NCI-H524 (cell line): Measurements from ENCODE around the gene SLC8A3.
A peak's percentile ranks its signal among the peaks of the same experiment; 100 is the strongest.

Source experiments
- DNase-seq, 2 experiments: peaks; one replicate each; lab custom pipeline; 2025; lab: John Stamatoyannopoulos, UW

Gene SLC8A3

GRCh38 chr14:70173569-70173968, 15.2 kb downstream of the SLC8A3 start:
- no peak for DNase-seq

DNA sequence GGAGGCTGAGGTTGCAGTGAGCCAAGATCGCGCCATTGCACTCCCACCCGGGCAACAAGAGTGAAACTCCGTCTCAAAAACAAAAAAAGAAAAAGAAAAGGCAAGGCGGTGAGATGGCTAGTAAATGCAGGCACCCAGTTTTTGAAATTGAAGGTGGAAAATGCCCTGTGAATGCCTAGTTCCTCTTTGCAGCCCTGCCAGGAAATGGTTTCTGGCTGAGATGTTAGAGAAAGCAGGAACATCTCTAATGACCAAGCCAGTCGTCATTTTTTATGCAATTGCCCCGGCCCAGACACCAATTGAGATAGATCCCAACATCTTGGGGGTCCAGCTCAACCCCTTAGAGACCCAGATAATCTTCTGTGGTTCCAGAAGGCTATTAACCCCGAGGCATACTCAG, 17.0 kb downstream of the SLC8A3 start:
- no peak for DNase-seq

GRCh38 chr14:70170976-70171375, 17.8 kb downstream of the SLC8A3 start:
- DNase-seq, result peak; percentile 99

DNA sequence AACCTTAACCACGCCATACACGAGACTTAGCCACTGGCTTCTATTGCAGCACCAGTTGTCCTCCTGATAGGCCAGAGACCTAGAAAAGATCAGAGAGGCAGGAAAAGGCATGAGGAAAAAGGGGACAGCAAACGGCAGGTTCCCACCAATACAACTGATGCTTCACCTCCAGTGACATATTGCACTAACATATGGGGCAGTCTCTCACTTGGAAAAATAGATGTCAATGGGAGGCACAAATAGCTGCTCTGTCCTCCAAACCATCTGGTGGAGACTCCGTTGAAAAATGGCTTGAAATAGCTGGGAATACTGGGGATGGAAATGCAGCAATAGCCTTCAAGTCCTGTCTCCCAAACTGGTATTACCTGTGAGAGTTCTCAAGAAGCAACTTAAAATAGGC, 20.3 kb downstream of the SLC8A3 start:
- DNase-seq, result peak; percentile 94 to 97

DNA sequence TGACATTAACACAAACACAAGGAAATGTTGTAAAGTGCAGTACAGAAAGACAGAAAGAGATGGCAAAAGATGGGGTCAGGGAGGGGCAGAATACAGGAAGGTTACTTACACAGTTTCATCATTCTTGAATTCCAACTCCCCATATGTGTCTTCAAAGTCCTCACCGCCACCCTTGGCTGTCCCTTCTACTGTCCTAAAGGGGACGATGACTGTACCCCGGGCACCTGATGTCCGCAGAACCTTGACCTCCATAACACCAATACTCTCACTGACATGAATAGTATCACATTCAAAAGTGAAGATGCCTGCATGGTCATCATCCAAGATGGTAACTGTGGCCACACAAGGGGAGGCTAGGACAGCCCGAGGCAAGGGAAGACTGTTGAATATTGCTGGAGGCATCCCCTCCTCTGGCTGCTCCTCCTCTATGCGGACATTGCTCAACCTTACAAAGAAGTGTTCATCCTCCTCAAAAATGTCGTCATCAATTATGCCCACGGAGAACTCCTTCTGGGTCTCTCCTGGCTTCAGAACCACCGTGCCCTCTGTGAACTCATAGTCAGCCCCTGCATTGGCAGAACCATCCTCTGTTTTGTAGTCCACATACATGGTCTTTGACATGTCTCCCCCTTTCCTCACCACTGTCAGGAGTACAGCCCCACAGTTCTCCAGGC, 22.1 kb downstream of the SLC8A3 start:
- DNase-seq, result no peak

DNA sequence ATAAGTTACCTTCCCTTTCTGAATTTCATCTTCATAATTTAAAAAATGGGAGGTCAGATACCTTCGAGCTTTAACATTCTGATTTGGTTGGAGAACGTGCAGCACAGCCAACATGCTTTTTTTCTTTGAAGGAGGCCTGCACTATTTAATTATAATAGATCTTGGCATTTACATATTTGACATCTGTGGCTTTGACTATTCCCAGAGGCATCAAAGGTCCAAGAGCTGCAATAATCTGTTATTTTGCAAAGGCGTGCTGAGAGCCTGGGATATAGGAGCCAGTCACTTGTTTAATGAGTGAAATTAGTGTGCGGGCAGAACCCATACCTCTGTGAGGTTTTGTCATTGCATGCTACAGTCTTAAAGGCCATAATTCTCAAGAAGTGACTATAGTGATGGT, 26.4 kb downstream of the SLC8A3 start:
- peak in 1 of 2 experiments; percentile 36 for DNase-seq

GRCh38 chr14:70156592-70156991, 32.2 kb downstream of the SLC8A3 start:
- no peak for DNase-seq

DNA sequence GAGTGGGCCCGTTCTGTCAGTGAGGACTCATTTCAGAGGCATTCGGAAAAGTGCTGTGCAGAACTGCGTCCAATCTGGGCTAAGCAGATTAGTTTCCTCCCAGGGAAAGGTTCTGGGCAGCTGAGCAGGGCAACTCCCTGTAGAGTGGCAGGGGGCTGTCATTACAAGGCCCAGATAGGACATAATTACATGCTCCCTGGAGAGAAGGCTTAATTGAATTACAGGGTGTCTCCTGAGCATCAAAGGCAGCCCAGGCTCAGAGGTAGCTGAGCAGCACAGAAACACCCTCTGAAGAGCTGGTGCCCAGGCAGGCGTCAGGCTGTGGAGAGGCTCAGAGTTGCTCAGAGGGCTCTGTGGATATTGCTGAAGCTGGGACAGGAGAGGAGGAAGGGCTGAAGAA, 36.0 kb downstream of the SLC8A3 start:
- peak; percentile 66 to 89 for DNase-seq

GRCh38 chr14:70152081-70152480, 36.7 kb downstream of the SLC8A3 start:
- no peak for DNase-seq

- DNase-seq, result no peak
Measured at GRCh38 chr14:70149596-70150165, 39.1 kb downstream of the SLC8A3 start.

- no peak for DNase-seq
Measured at GRCh38 chr14:70148911-70149595, 39.7 kb downstream of the SLC8A3 start.

DNA sequence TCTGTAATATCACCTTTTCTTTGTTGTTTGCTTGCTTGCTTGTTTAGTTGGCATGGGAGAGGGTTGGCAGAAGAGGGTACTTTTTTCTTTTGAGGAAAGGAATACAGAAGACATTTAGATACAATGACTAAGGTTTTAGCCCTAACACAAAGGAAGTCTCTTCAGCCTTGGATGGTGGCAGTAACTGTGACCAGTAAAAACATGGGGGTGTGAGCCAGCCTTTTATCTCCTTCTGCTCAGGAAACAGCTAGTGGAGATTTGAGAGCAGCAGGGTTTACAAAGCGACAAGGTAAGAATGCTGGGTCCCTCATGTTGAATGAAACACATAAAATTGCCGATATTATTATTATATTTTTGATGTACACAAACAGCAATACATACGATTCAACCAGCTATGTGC, 40.4 kb downstream of the SLC8A3 start:
- no peak for DNase-seq

DNA sequence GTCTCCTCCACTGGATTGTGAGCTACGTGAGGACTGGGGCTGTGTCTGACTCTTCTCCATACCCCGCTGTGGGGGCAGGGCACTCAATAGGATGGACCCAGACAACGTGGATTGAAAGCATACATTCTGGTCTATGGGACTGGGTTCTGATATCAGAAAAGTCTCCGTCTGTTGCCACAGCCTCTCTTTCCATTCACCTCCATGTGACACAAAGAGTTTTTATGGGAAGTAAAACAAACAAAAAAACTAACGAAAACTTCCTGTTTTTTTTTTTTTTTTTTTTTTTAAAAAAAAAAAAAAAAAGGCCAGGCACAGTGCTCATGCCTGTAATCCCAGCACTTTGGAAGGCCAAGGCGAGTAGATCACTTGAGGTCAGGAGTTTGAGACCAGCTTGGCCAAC, 44.7 kb downstream of the SLC8A3 start:
- no peak for DNase-seq

- DNase-seq, result peak in 1 of 2 experiments; percentile 20
Measured at GRCh38 chr14:70143306-70143705, 45.4 kb downstream of the SLC8A3 start.

GRCh38 chr14:70140614-70141013, 48.1 kb downstream of the SLC8A3 start:
- DNase-seq, result no peak

DNA sequence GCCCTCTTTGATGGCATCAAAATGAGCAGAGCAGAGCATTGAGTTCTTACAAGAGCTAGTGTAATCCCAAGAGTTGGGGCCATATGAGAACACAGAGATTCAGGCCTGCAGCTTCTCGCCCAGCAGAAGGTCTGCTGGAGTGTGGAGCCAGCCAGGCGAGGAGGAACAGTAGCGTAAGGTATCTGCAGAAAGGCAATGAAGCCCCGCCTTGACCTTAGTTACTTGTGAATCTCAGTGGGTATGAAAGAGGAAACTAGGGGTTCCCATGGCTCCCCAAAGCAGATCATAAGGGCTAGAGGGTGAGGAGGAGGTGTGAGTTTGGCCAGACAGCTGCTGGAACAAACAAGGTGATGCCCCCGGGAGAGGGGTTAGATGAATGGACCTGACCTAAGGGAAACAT, 49.4 kb downstream of the SLC8A3 start:
- DNase-seq, result no peak

GRCh38 chr14:70137788-70138187, 51.0 kb downstream of the SLC8A3 start:
- DNase-seq, result no peak

DNA sequence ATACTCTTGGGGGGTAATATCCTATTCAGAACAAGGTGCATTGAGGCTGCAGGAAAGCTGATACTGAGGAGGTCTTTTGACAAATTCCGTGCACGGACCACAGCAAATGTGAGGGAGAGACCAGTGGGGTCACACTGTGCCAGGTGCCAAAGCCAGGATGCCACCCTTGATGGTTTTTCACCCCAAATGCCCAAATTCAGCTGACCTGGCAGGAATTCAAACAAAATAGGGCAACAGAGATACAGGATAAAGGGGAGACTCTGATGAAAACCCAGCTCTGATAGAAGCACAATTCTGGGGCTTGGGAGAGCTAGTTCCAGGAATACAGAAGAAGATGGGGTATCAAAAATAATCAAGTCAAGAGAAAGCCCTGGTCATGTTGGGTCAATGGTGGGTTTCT, 55.3 kb downstream of the SLC8A3 start:
- DNase-seq, result no peak

- DNase-seq, result no peak
Measured at GRCh38 chr14:70130482-70130881, 58.3 kb downstream of the SLC8A3 start.

GRCh38 chr14:70127186-70127585, 61.6 kb downstream of the SLC8A3 start:
- DNase-seq, result no peak

DNA sequence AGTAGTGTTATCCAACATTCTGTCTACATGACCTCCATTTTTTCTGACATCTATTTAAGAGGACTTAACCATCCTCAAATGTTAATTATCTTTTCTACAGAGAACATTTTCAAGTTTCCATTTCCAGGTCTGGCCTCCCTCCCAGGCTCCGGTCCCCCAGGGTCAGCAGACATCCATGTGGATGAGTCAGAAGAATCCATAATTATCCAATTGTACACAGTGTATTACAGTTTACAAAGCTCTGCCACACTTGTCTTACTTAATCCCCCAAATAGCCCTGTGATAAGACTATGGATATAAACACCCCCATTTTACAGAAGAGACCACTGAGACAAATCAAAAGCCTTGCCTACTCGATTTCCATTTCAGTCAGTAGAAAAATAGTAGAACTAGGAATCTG, 65.0 kb downstream of the SLC8A3 start:
- DNase-seq, result no peak

GRCh38 chr14:70121521-70121920, 67.2 kb downstream of the SLC8A3 start:
- peak in 1 of 2 experiments; percentile 49 for DNase-seq

DNA sequence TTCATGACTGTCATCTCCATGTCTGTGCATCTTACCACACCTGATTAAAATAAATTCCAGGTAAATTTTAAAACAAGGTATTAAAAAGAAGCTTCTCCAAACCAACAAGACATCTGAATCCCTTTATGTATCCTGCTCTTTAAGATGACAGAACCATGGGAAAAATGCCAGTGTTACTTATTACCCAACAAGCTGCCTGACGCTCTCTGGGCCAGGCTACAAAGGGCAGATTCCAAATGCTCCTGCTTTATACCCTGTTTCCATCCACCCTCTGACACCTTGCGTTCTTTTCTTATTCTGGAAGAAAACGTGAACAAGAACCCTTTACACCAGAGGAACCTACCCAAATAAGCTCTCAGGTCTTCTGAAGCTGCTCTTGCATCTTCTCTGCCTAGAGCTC, 70.7 kb downstream of the SLC8A3 start:
- DNase-seq, result no peak

DNA sequence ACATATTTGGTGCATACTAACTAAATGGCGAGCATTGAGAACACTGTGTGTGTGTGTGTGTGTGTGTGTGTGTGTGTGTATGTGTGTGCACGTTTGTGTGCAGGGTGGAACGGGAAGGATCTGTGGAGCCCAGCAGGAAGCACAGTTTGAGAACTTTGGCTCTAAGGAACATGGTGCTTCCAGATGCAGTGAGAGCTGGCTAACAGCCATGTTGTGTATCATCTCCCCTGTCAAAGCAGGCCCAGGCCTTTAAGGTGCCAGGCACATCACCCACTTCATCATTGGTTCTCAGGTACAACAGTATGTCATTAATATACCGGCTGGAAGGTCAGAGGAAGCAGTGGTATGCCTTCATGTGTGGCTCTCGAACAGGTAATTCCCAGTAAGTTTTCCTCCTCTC, 72.5 kb downstream of the SLC8A3 start:
- no peak for DNase-seq
